Measurements from ENCODE around the gene MRPL40.

The MRPL40 gene

GRCh38 chr22:19450363-19451175, 18.2 kb downstream of the MRPL40 start:
- Histone ChIP-seq H3K27ac (no peak overlapping the region), H3K27me3 (ENCODE audit: insufficient read depth, low read depth, severe bottlenecking) (no peaks in the 10 kb centered on the region), H3K4me3 (ENCODE audit: low read depth, low read length) (no peak overlapping the region), H3K9me3 (ENCODE audit: severe bottlenecking) (no peaks in the 10 kb centered on the region), H3K36me3 (peaks cover 71% of the 10 kb centered on the region)
- no peak for TF ChIP-seq CTCF (IDR thresholded peaks at IDR 0.05; ENCODE audit: low read depth, low read length)
- DNase-seq, result no peak

GRCh38 chr22:19451570-19451969, 19.2 kb downstream of the MRPL40 start:
- no peak for DNase-seq
- Histone ChIP-seq H3K4me3 (ENCODE audit: low read depth, low read length) (no peak overlapping the region), H3K27me3 (ENCODE audit: insufficient read depth, low read depth, severe bottlenecking) (no peaks in the 10 kb centered on the region), H3K27ac (no peak overlapping the region), H3K36me3 (peaks cover 71% of the 10 kb centered on the region), H3K9me3 (ENCODE audit: severe bottlenecking) (no peaks in the 10 kb centered on the region)
- TF ChIP-seq CTCF (IDR thresholded peaks at IDR 0.05; ENCODE audit: low read depth, low read length), result no peak

- Histone ChIP-seq H3K27ac (no peak overlapping the region), H3K4me3 (ENCODE audit: low read depth, low read length) (no peak overlapping the region), H3K27me3 (ENCODE audit: insufficient read depth, low read depth, severe bottlenecking) (no peaks in the 10 kb centered on the region), H3K36me3 (peaks cover 76% of the 10 kb centered on the region), H3K9me3 (ENCODE audit: severe bottlenecking) (no peaks in the 10 kb centered on the region)
- no peak for DNase-seq
- TF ChIP-seq CTCF (IDR thresholded peaks at IDR 0.05; ENCODE audit: low read depth, low read length), result no peak
These were observed 21.4 kb downstream of the MRPL40 start for GRCh38 chr22:19453718-19454117.

GRCh38 chr22:19454156-19454555, 21.8 kb downstream of the MRPL40 start:
- TF ChIP-seq CTCF (IDR thresholded peaks at IDR 0.05; ENCODE audit: low read depth, low read length), result no peak
- peaks cover 73% of the 10 kb centered on the region for H3K36me3 ChIP-seq
- DNase-seq, result no peak
- H3K27ac ChIP-seq, result no peak overlapping the region
- no peaks in the 10 kb centered on the region for H3K27me3 ChIP-seq (ENCODE audit: insufficient read depth, low read depth, severe bottlenecking)
- no peaks in the 10 kb centered on the region for H3K9me3 ChIP-seq (ENCODE audit: severe bottlenecking)
- H3K4me3 ChIP-seq (ENCODE audit: low read depth, low read length), result no peak overlapping the region

- TF ChIP-seq CTCF (IDR thresholded peaks at IDR 0.05; ENCODE audit: low read depth, low read length), result no peak
These were observed 22.7 kb downstream of the MRPL40 start for GRCh38 chr22:19455033-19455432.

More at GRCh38 chr22:19455033-19455432, 22.7 kb downstream of the MRPL40 start:
- Histone ChIP-seq H3K27ac (no peak overlapping the region), H3K27me3 (ENCODE audit: insufficient read depth, low read depth, severe bottlenecking) (no peaks in the 10 kb centered on the region), H3K4me3 (ENCODE audit: low read depth, low read length) (no peak overlapping the region), H3K9me3 (ENCODE audit: severe bottlenecking) (no peaks in the 10 kb centered on the region), H3K36me3 (peaks cover 68% of the 10 kb centered on the region)
- no peak for DNase-seq

Data from WERI-Rb-1 (cell line).